ENCODE results near the gene TBX6. TPM values are rescaled to one million over a fixed set of nuclear protein-coding genes. Genes with fewer than 3 reads are reported as not detected.

The TBX6 gene
- total RNA-seq, 1 experiment from 2014 or later = not detected

GRCh38 chr16:30070490-30070889 is 21.2 kb downstream of the TBX6 start:
- in situ Hi-C loops (cut with HindIII; ENCODE audit: low sequenced_read_pairs) = no loop called here
- no peak for DNase-seq (ENCODE audit: low spot score)

- DNase-seq (ENCODE audit: low spot score) = no peak
- in situ Hi-C loops (cut with HindIII; ENCODE audit: low sequenced_read_pairs) = no loop called here
Measured at GRCh38 chr16:30069611-30070462, 21.9 kb downstream of the TBX6 start.

GRCh38 chr16:30068750-30069610 is 22.7 kb downstream of the TBX6 start:
- in situ Hi-C loops (cut with HindIII; ENCODE audit: low sequenced_read_pairs) = no loop called here
- no peak for DNase-seq (ENCODE audit: low spot score)

GRCh38 chr16:30068333-30068732 is 23.4 kb downstream of the TBX6 start:
- DNase-seq (ENCODE audit: low spot score) = no peak
- in situ Hi-C loops (cut with HindIII; ENCODE audit: low sequenced_read_pairs) = no loop called here

GRCh38 chr16:30067584-30067916 is 24.2 kb downstream of the TBX6 start:
- in situ Hi-C loops (cut with HindIII; ENCODE audit: low sequenced_read_pairs) = no loop called here
- DNase-seq (ENCODE audit: low spot score) = no peak

- in situ Hi-C loops (cut with HindIII; ENCODE audit: low sequenced_read_pairs) = no loop called here
- DNase-seq (ENCODE audit: low spot score) = no peak
Measured at GRCh38 chr16:30066761-30067583, 24.8 kb downstream of the TBX6 start.

GRCh38 chr16:30065943-30066760 is 25.6 kb downstream of the TBX6 start:
- in situ Hi-C loops (cut with HindIII; ENCODE audit: low sequenced_read_pairs) = no loop called here
- no peak for DNase-seq (ENCODE audit: low spot score)

GRCh38 chr16:30065102-30065942 is 26.4 kb downstream of the TBX6 start, which contains the start of gene ALDOA:
TSS of gene ALDOA (plus strand) at chr16:30065760. CDS start at chr16:30066898, 1,138 bp downstream.
- peak; percentile 98 for DNase-seq (ENCODE audit: low spot score)
- in situ Hi-C loops (cut with HindIII; ENCODE audit: low sequenced_read_pairs) = no loop called here

- in situ Hi-C loops (cut with HindIII; ENCODE audit: low sequenced_read_pairs) = no loop called here
- no peak for DNase-seq (ENCODE audit: low spot score)
Measured at GRCh38 chr16:30064729-30065101, 27.0 kb downstream of the TBX6 start.

GRCh38 chr16:30063893-30064728 is 27.6 kb downstream of the TBX6 start:
- DNase-seq (ENCODE audit: low spot score) = peak; percentile 87
- in situ Hi-C loops (cut with HindIII; ENCODE audit: low sequenced_read_pairs) = no loop called here

- in situ Hi-C loops (cut with HindIII; ENCODE audit: low sequenced_read_pairs) = no loop called here
- no peak for DNase-seq (ENCODE audit: low spot score)
Measured at GRCh38 chr16:30063278-30063892, 28.3 kb downstream of the TBX6 start.

GRCh38 chr16:30060836-30061554 is 30.7 kb downstream of the TBX6 start:
- in situ Hi-C loops (cut with HindIII; ENCODE audit: low sequenced_read_pairs) = no loop called here

GRCh38 chr16:30060346-30060745 is 31.4 kb downstream of the TBX6 start:
- no peak for DNase-seq (ENCODE audit: low spot score)
- in situ Hi-C loops (cut with HindIII; ENCODE audit: low sequenced_read_pairs) = no loop called here

More at GRCh38 chr16:30060836-30061554, 30.7 kb downstream of the TBX6 start:
- DNase-seq (ENCODE audit: low spot score) = no peak

GRCh38 chr16:30054959-30055553 is 36.7 kb downstream of the TBX6 start:
- DNase-seq (ENCODE audit: low spot score) = no peak
- in situ Hi-C loops (cut with HindIII; ENCODE audit: low sequenced_read_pairs) = no loop called here

GRCh38 chr16:30054451-30054850 is 37.3 kb downstream of the TBX6 start:
- DNase-seq (ENCODE audit: low spot score) = no peak

More at GRCh38 chr16:30054451-30054850, 37.3 kb downstream of the TBX6 start:
- in situ Hi-C loops (cut with HindIII; ENCODE audit: low sequenced_read_pairs) = no loop called here
